ENCODE data around the gene USP32.

GRCh38 chr17:60345233-60345632 is 46.7 kb downstream of the USP32 start:
- TF ChIP-seq CTCF (IDR thresholded peaks at IDR 0.05): no peak
- no peak for TF ChIP-seq POLR2A (IDR thresholded peaks at IDR 0.05)
